GM12892 (cell line): ENCODE results near the gene USP5.

Experiments
- POLR2A ChIP-seq: IDR thresholded peaks from 2 replicates; pipeline ENCODE4 v1.6.1; 2011; ENCODE audit warnings: low read depth, low read length, control low read depth
- POLR2AphosphoS5 ChIP-seq: IDR thresholded peaks from 2 replicates; pipeline ENCODE4 v1.6.1; 2011; ENCODE audit warnings: low read depth, low read length, control low read depth
- TAF1 ChIP-seq: IDR thresholded peaks from 2 replicates; pipeline ENCODE4 v1.6.1; 2011; ENCODE audit warnings: low read depth, mild to moderate bottlenecking, control low read depth, low read length, borderline replicate concordance

- TF ChIP-seq POLR2A (no peak), POLR2AphosphoS5 (no peak), TAF1 (no peak)
Measured at GRCh38 chr12:6854036-6854435, 2.1 kb downstream of the USP5 start.
